CD4-positive, alpha-beta memory T cell (primary cell): ENCODE results near the gene MARCHF9. TPM values are rescaled to one million over a fixed set of nuclear protein-coding genes. Genes with fewer than 3 reads are reported as not detected.

Experiments used
- CTCF ChIA-PET: fragments of 350-600 bp; sonication (Branson Sonifier 250); formaldehyde crosslinking; loops from one replicate; lab custom pipeline; 2021; ENCODE audit warnings: inconsistent platforms; ENCODE audit not compliant: partially characterized antibody; lab: Charles Lee
- POLR2A ChIA-PET: fragments of 350-600 bp; sonication (Branson Sonifier 250); formaldehyde crosslinking; loops from one replicate; lab custom pipeline; 2021; ENCODE audit not compliant: partially characterized antibody; lab: Charles Lee
- DNase-seq, 5 donors: peaks; one replicate each; pipeline versions ENCODE4 v3.0.0 to v3.0.0-alpha.2; 2020 to 2022; ENCODE audit warnings: mixed read lengths in 1 of 5
- H3K27ac ChIP-seq: one replicate; pipeline ENCODE4 v1.7.0; 2013; ENCODE audit warnings: low read depth, low read length
- H3K27me3 ChIP-seq: 2 replicates; pipeline ENCODE4 v1.7.0; 2013; ENCODE audit warnings: mild to moderate bottlenecking, low read length, moderate library complexity; ENCODE audit not compliant: insufficient read depth
- H3K36me3 ChIP-seq: 2 replicates; pipeline ENCODE4 v1.7.0; 2013; ENCODE audit warnings: mild to moderate bottlenecking, low read length, moderate library complexity; ENCODE audit not compliant: insufficient read depth
- H3K4me1 ChIP-seq: 2 replicates; pipeline ENCODE4 v1.7.0; 2013; ENCODE audit warnings: mild to moderate bottlenecking, low read length, moderate library complexity; ENCODE audit not compliant: insufficient read depth
- H3K4me3 ChIP-seq, 2 donors: one replicate each; pipeline ENCODE4 v1.7.0; 2013; ENCODE audit warnings: low read length in 2 of 2, mild to moderate bottlenecking in 1 of 2
- H3K9me3 ChIP-seq, 2 donors: one replicate each; pipeline ENCODE4 v1.7.0; 2013; ENCODE audit warnings: low read length in 2 of 2, control low read depth in 1 of 2; ENCODE audit not compliant: control insufficient read depth in 1 of 2
- H3K27ac Mint-ChIP-seq, 7 donors: one replicate each; pipeline ENCODE4 v1.8.0; 2020 to 2021; ENCODE audit warnings: mixed read lengths in 7 of 7, mild to moderate bottlenecking in 6 of 7, inconsistent platforms in 3 of 7, moderate library complexity in 3 of 7
- H3K27me3 Mint-ChIP-seq, 2 donors: one replicate each; pipeline ENCODE4 v1.8.0; 2020 to 2021; ENCODE audit warnings: mixed read lengths in 2 of 2
- H3K36me3 Mint-ChIP-seq, 2 donors: one replicate each; pipeline ENCODE4 v1.8.0; 2020 to 2021; ENCODE audit warnings: mixed read lengths in 2 of 2, inconsistent platforms in 1 of 2, mild to moderate bottlenecking in 1 of 2
- H3K4me1 Mint-ChIP-seq, 4 donors: one replicate each; pipeline ENCODE4 v1.8.0; 2020 to 2021; ENCODE audit warnings: mixed read lengths in 4 of 4, mild to moderate bottlenecking in 1 of 4
- H3K4me3 Mint-ChIP-seq, 8 donors: one replicate each; pipeline ENCODE4 v1.8.0; 2020 to 2021; ENCODE audit warnings: mixed read lengths in 8 of 8, mild to moderate bottlenecking in 7 of 8, moderate library complexity in 6 of 8, inconsistent platforms in 3 of 8
- H3K9me3 Mint-ChIP-seq, 8 donors: one replicate each; pipeline ENCODE4 v1.8.0; 2020 to 2021; ENCODE audit warnings: mixed read lengths in 8 of 8, mild to moderate bottlenecking in 5 of 8, inconsistent platforms in 3 of 8, moderate library complexity in 1 of 8
- intact Hi-C: fragments of 100-400 bp; cut with micrococcal nuclease; formaldehyde crosslinking; loops from one replicate; pipeline ENCODE4 v1.15.1; 2023
- polyA plus RNA-seq, 2 donors: library from polyadenylated mRNA; unstranded; fragments of 300-500 nt; fragmentation: Illumina TruSeq; gene quantifications; one replicate each; pipeline ENCODE4 v1.2.3, GENCODE V29; 2021
- total RNA-seq, 2 experiments: library from RNA; stranded (reverse); gene quantifications; one replicate each; pipeline ENCODE4 v1.2.3, GENCODE V29; 2021

Gene MARCHF9
- total and polyA plus RNA-seq, 4 experiments from 2014 or later, result 3.7 to 62.8 (median 33.5) TPM

GRCh38 chr12:57739387-57739786 is 15.5 kb upstream of the MARCHF9 start:
- peaks cover 32 to 64% (median 48%) of the 10 kb centered on the region in 4 donors for H3K4me1 Mint-ChIP-seq

GRCh38 chr12:57739914-57740538 is 14.9 kb upstream of the MARCHF9 start:
- H3K4me3 Mint-ChIP-seq, result peak overlapping the region; percentile 17 to 98 (median 82)
- POLR2A ChIA-PET, result interaction anchor here (1.8 to 3.4 kb wide), 7 partner anchors 11 to 46 kb away, joined by 5 to 32 read pairs (median 16); partner anchors contain the start of genes CDK4 and OS9
- no peaks in the 10 kb centered on the region for H3K9me3 ChIP-seq
- H3K4me1 Mint-ChIP-seq, result peaks cover 29 to 64% (median 48%) of the 10 kb centered on the region in 4 donors
- no peaks in the 10 kb centered on the region for H3K27me3 ChIP-seq
- H3K27ac Mint-ChIP-seq, result peak overlapping the region; percentile 88 to 99 (median 93)
- intact Hi-C loops, result loop anchor here (2.0 to 5.0 kb wide), 4 partner anchors 15 to 278 kb away; partner anchors contain the start of genes ARHGAP9, DDIT3 and MARCHF9
- H3K9me3 Mint-ChIP-seq, result peaks cover 0 to 3% (median 0%) of the 10 kb centered on the region in 8 donors
- CTCF ChIA-PET, result interaction anchor here (1.0 to 6.3 kb wide), 6 partner anchors 14 to 281 kb away, joined by 3 to 51 read pairs (median 8); partner anchors contain the start of gene MARCHF9
- H3K36me3 ChIP-seq, result peaks cover 15% of the 10 kb centered on the region
- H3K4me3 ChIP-seq, result peak overlapping the region; percentile 7 to 96
- peaks cover 60% of the 10 kb centered on the region for H3K4me1 ChIP-seq
- H3K27ac ChIP-seq, result peak overlapping the region; percentile 92
- peaks cover 14 to 40% of the 10 kb centered on the region in 2 donors for H3K36me3 Mint-ChIP-seq
- no peaks in the 10 kb centered on the region for H3K27me3 Mint-ChIP-seq
- no peak for DNase-seq

More at GRCh38 chr12:57739387-57739786, 15.5 kb upstream of the MARCHF9 start:
- no peak for DNase-seq
- H3K4me1 ChIP-seq, result peaks cover 58% of the 10 kb centered on the region
- POLR2A ChIA-PET, result interaction anchor here (0.7 to 2.5 kb wide), 2 partner anchors 13 to 15 kb away, joined by 3 to 11 read pairs; no protein-coding TSS in a partner anchor
- intact Hi-C loops, result no loop called here
- peak overlapping the region; percentile 85 to 98 (median 91) for H3K27ac Mint-ChIP-seq
- H3K4me3 ChIP-seq, result no peak overlapping the region
- H3K4me3 Mint-ChIP-seq, result peak overlapping the region; percentile 61 to 78 (median 72)
- H3K36me3 Mint-ChIP-seq, result peaks cover 20 to 42% of the 10 kb centered on the region in 2 donors
- CTCF ChIA-PET, result interaction anchor here (1.0 to 1.1 kb wide), 2 partner anchors 15 to 17 kb away, joined by 3 to 5 read pairs; no protein-coding TSS in a partner anchor
- H3K36me3 ChIP-seq, result peaks cover 21% of the 10 kb centered on the region
- H3K27ac ChIP-seq, result peak overlapping the region; percentile 92
- H3K27me3 Mint-ChIP-seq, result no peaks in the 10 kb centered on the region
- no peaks in the 10 kb centered on the region for H3K27me3 ChIP-seq
- H3K9me3 ChIP-seq, result no peaks in the 10 kb centered on the region
- peaks cover 0 to 2% (median 0%) of the 10 kb centered on the region in 8 donors for H3K9me3 Mint-ChIP-seq

- H3K9me3 ChIP-seq, result no peaks in the 10 kb centered on the region
- Mint-ChIP-seq H3K36me3 (peaks cover 12 to 35% of the 10 kb centered on the region in 2 donors), H3K27me3 (no peaks in the 10 kb centered on the region), H3K4me3 (peak overlapping the region; percentile 87 to 98 (median 94)), H3K27ac (peak overlapping the region; percentile 88 to 99 (median 97)), H3K4me1 (peaks cover 31 to 69% (median 51%) of the 10 kb centered on the region in 4 donors), H3K9me3 (peaks cover 0 to 3% (median 0%) of the 10 kb centered on the region in 8 donors)
- H3K27ac ChIP-seq, result peak overlapping the region; percentile 92
- ChIA-PET CTCF (interaction anchor here (0.7 to 6.3 kb wide), 21 partner anchors 8 to 282 kb away, joined by 3 to 51 read pairs (median 5); partner anchors contain the start of genes B4GALNT1, CDK4, MARCHF9 and OS9), POLR2A (interaction anchor here (0.6 to 3.4 kb wide), 28 partner anchors 9 to 1094 kb away, joined by 3 to 34 read pairs (median 5); partner anchors contain the start of genes ARHGAP9, B4GALNT1, CDK4 and CYP27B1)
- peaks cover 67% of the 10 kb centered on the region for H3K4me1 ChIP-seq
- peak overlapping the region; percentile 7 to 96 for H3K4me3 ChIP-seq
- intact Hi-C loops, result loop anchor here (1.0 to 5.0 kb wide), 5 partner anchors 14 to 279 kb away; partner anchors contain the start of genes ARHGAP9, DDIT3 and MARCHF9
- peak; percentile 87 to 94 (median 89) for DNase-seq
- H3K27me3 ChIP-seq, result no peaks in the 10 kb centered on the region
- peaks cover 10% of the 10 kb centered on the region for H3K36me3 ChIP-seq
These were observed 14.1 kb upstream of the MARCHF9 start for GRCh38 chr12:57740656-57741412.

- no peaks in the 10 kb centered on the region for H3K27me3 ChIP-seq
- intact Hi-C loops, result loop anchor here (1.0 to 5.0 kb wide), 5 partner anchors 13 to 279 kb away; partner anchors contain the start of genes ARHGAP9, DDIT3 and MARCHF9
- no peaks in the 10 kb centered on the region for H3K9me3 ChIP-seq
- Mint-ChIP-seq H3K9me3 (peaks cover 0 to 2% (median 0%) of the 10 kb centered on the region in 8 donors), H3K27ac (peak overlapping the region; percentile 88 to 99 (median 97)), H3K4me3 (peak overlapping the region; percentile 87 to 98 (median 94)), H3K4me1 (peaks cover 36 to 72% (median 55%) of the 10 kb centered on the region in 4 donors), H3K27me3 (no peaks in the 10 kb centered on the region), H3K36me3 (peaks cover 10 to 37% of the 10 kb centered on the region in 2 donors)
- CTCF ChIA-PET, result interaction anchor here (0.7 to 6.3 kb wide), 21 partner anchors 9 to 283 kb away, joined by 3 to 51 read pairs (median 5); partner anchors contain the start of genes B4GALNT1, CDK4, MARCHF9 and OS9
- peaks cover 7% of the 10 kb centered on the region for H3K36me3 ChIP-seq
- POLR2A ChIA-PET, result interaction anchor here (0.9 to 3.4 kb wide), 27 partner anchors 9 to 1095 kb away, joined by 3 to 34 read pairs (median 5); partner anchors contain the start of genes ARHGAP9, B4GALNT1, CDK4 and CYP27B1
- no peak for DNase-seq
- H3K4me3 ChIP-seq, result peak overlapping the region; percentile 7 to 96
- H3K27ac ChIP-seq, result peak overlapping the region; percentile 92
- peaks cover 71% of the 10 kb centered on the region for H3K4me1 ChIP-seq
These were observed 13.5 kb upstream of the MARCHF9 start for GRCh38 chr12:57741413-57741789.

GRCh38 chr12:57741844-57742738 is 12.8 kb upstream of the MARCHF9 start:
- peaks cover 0 to 2% (median 0%) of the 10 kb centered on the region in 8 donors for H3K9me3 Mint-ChIP-seq
- Histone ChIP-seq H3K4me1 (peaks cover 64% of the 10 kb centered on the region), H3K27me3 (no peaks in the 10 kb centered on the region), H3K36me3 (peaks cover 6% of the 10 kb centered on the region), H3K9me3 (no peaks in the 10 kb centered on the region), H3K4me3 (peak overlapping the region; percentile 7 to 96), H3K27ac (peak overlapping the region; percentile 92)
- H3K27me3 Mint-ChIP-seq, result no peaks in the 10 kb centered on the region
- H3K4me3 Mint-ChIP-seq, result peak overlapping the region; percentile 87 to 98 (median 94)
- POLR2A ChIA-PET, result interaction anchor here (0.9 to 3.4 kb wide), 25 partner anchors 8 to 1096 kb away, joined by 3 to 34 read pairs (median 5); partner anchors contain the start of genes ARHGAP9, B4GALNT1, CDK4 and CYP27B1
- DNase-seq, result peak; percentile 77 to 88 (median 83)
- intact Hi-C loops, result loop anchor here (1.0 to 5.0 kb wide), 8 partner anchors 13 to 280 kb away; partner anchors contain the start of genes ARHGAP9, B4GALNT1, DDIT3 and MARCHF9
- peak overlapping the region; percentile 88 to 99 (median 97) for H3K27ac Mint-ChIP-seq
- CTCF ChIA-PET, result interaction anchor here (0.6 to 6.3 kb wide), 22 partner anchors 8 to 284 kb away, joined by 3 to 51 read pairs (median 5); partner anchors contain the start of genes B4GALNT1, CDK4, MARCHF9 and OS9
- peaks cover 33 to 69% (median 50%) of the 10 kb centered on the region in 4 donors for H3K4me1 Mint-ChIP-seq
- peaks cover 8 to 37% of the 10 kb centered on the region in 2 donors for H3K36me3 Mint-ChIP-seq
